Esophagus (tissue), 2 donors: ENCODE data around the gene C2orf80. TPM values are rescaled to one million over a fixed set of nuclear protein-coding genes. Genes with fewer than 3 reads are reported as not detected.

Experiments used
- H3K27ac ChIP-seq, 2 donors: one replicate each; pipeline ENCODE4 v1.5.1; 2013; ENCODE audit warnings: low read depth in 2 of 2, mild to moderate bottlenecking in 2 of 2, inconsistent platforms in 1 of 2, low read length in 1 of 2, moderate library complexity in 1 of 2
- H3K27me3 ChIP-seq, 2 donors: one replicate each; pipeline ENCODE4 v1.6.1; 2013; ENCODE audit warnings: low read length in 2 of 2, control low read depth in 1 of 2, mild to moderate bottlenecking in 1 of 2; ENCODE audit not compliant: insufficient read depth in 2 of 2, control insufficient read depth in 1 of 2
- H3K36me3 ChIP-seq, 2 donors: one replicate each; pipeline ENCODE4 v1.6.1; 2013; ENCODE audit warnings: low read length in 1 of 2; ENCODE audit not compliant: control insufficient read depth in 2 of 2, insufficient read depth in 2 of 2
- H3K4me1 ChIP-seq, 2 donors: one replicate each; pipeline ENCODE4 v1.6.1; 2013; ENCODE audit warnings: low read length in 1 of 2; ENCODE audit not compliant: control insufficient read depth in 2 of 2, insufficient read depth in 2 of 2
- H3K4me3 ChIP-seq, 2 donors: one replicate each; pipeline ENCODE4 v1.5.1; 2013; ENCODE audit warnings: low read length in 2 of 2, mild to moderate bottlenecking in 2 of 2, low read depth in 1 of 2, moderate library complexity in 1 of 2
- H3K9me3 ChIP-seq, 2 donors: one replicate each; pipeline ENCODE4 v1.6.1; 2013; ENCODE audit warnings: mild to moderate bottlenecking in 2 of 2, low read depth in 1 of 2, low read length in 1 of 2, moderate library complexity in 1 of 2; ENCODE audit not compliant: control insufficient read depth in 2 of 2, insufficient read depth in 1 of 2
- WGBS, 2 donors: extraction: QIAGEN DNeasy Blood & Tissue Kit; methylation state at CpG; one replicate each; pipeline ENCODE4 v1.1.7; 2013; 5-methylcytosine and 5-hydroxymethylcytosine counted together
- polyA plus RNA-seq, 2 donors: library from polyadenylated mRNA; stranded (reverse); fragments of 200-250 nt; gene quantifications; one replicate each; pipeline ENCODE4 v1.2.3, GENCODE V29; 2013
- donor health status: healthy with polysubstance abuse.
- donor health status: Bipolar disorder and iron deficiency.

C2orf80 gene
- polyA plus RNA-seq, 2 donors = not detected

DNA sequence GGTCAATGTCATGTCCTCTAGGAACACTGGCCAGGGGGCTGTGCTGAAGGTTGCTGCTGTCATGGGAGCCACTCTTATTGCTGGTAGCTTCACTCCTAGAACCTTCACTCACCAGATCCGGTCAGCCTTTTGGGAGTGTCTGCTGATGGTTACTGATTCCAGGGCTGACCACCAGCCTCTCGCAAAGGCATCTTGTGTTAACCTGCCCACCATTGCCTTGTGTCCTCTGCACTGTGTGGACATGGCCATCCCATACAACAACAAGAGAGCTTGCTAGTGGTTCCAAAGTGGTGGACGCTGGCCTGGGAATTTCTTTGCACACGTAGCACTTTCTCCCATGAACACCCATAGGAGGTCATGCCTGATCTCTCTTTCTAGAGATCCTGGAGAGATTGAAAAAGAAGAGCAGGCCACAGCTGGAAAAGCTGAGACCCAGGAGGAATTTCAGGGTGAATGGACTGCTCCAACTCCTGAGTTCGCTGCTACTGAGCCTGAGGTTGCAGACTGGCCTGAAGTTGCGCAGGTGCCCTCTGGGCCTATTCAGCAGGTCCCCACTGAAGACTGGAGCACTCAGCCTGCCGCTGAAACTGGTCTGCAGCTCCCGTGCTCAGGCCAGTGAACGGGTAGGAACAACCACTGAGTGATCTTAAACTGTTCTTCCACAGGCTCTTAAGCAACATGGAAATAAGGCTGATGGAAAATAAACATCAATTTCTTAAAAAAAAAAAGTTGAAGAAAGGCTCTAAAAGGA is 18.7 kb upstream of the C2orf80 start:
- Histone ChIP-seq H3K9me3 (no peaks in the 10 kb centered on the region), H3K36me3 (no peaks in the 10 kb centered on the region), H3K27ac (no peak overlapping the region), H3K4me1 (no peaks in the 10 kb centered on the region), H3K4me3 (no peak overlapping the region), H3K27me3 (no peaks in the 10 kb centered on the region)
- 90% methylated on average over 9 of the region's 9 CpGs for WGBS, 2 donors

DNA sequence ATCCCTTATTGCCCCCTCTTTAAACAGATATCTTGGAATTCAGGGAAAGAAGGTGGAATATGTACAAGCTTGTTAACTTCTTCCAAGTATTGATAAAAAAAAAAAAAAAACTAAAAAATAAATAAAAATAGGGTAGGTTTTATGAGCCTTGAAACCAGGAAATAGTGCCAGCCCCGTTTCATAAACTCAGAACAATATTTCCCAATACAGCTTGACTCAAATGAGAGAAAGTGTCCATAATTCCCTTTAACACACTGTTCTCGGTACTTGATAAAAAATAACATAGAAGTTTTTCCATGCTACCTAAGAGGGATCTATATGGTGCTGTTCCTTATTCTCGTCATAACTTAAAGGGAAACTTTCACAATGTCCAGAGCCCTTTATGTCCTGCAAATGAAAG is 17.9 kb upstream of the C2orf80 start:
- Histone ChIP-seq H3K4me3 (no peak overlapping the region), H3K27ac (no peak overlapping the region), H3K4me1 (no peaks in the 10 kb centered on the region), H3K9me3 (no peaks in the 10 kb centered on the region), H3K27me3 (no peaks in the 10 kb centered on the region), H3K36me3 (no peaks in the 10 kb centered on the region)
- 82% methylated on average over 3 of the region's 3 CpGs for WGBS, 2 donors

DNA sequence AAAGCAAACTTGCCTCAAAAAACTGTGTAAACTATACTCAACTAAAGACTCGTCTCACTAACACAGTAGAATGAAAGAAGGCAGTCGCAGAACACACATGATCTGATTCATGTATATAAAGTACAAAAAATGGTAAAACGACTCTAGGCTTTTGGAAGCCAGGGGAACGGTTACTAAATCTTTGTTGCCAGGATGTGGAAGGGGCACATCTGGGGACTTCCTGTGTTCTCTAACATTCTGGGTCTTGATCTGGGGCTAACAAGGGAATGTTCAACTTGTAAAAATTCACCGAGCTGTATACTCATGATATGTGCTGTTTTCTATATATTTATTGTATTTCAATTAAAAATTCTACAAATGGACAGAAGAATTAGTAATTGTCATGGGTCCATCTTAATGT is 14.3 kb upstream of the C2orf80 start:
- no peak overlapping the region for H3K27ac ChIP-seq
- no peaks in the 10 kb centered on the region for H3K9me3 ChIP-seq
- H3K4me1 ChIP-seq = no peaks in the 10 kb centered on the region
- no peaks in the 10 kb centered on the region for H3K36me3 ChIP-seq
- WGBS, 2 donors = 62 to 64% methylated on average over 5 of the region's 5 CpGs
- H3K27me3 ChIP-seq = no peaks in the 10 kb centered on the region
- no peak overlapping the region for H3K4me3 ChIP-seq

DNA sequence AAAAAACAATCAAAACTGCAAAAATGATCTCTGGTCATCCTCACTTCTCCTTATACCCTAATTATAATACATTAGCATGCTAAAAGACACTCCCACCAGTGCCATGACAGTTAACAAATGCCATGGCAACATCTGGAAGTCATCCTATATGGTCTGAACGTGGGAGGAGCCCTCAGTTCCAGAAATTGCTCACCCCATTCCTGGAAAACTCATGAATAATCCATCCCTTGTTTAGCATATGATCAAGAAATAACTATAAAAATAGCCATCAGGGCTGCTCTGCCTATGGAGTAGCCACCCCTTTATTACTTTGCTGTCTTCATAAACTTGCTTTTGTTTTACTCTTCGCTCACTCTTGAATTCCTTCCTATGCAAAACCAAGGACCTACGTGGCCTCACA is 5.7 kb upstream of the C2orf80 start:
- peaks cover 0 to 3% of the 10 kb centered on the region in 2 donors for H3K4me1 ChIP-seq
- H3K27me3 ChIP-seq = no peaks in the 10 kb centered on the region
- H3K4me3 ChIP-seq = no peak overlapping the region
- no peaks in the 10 kb centered on the region for H3K36me3 ChIP-seq
- no peak overlapping the region for H3K27ac ChIP-seq
- 83 to 87% methylated on average over 3 of the region's 3 CpGs for WGBS, 2 donors
- H3K9me3 ChIP-seq = no peaks in the 10 kb centered on the region

DNA sequence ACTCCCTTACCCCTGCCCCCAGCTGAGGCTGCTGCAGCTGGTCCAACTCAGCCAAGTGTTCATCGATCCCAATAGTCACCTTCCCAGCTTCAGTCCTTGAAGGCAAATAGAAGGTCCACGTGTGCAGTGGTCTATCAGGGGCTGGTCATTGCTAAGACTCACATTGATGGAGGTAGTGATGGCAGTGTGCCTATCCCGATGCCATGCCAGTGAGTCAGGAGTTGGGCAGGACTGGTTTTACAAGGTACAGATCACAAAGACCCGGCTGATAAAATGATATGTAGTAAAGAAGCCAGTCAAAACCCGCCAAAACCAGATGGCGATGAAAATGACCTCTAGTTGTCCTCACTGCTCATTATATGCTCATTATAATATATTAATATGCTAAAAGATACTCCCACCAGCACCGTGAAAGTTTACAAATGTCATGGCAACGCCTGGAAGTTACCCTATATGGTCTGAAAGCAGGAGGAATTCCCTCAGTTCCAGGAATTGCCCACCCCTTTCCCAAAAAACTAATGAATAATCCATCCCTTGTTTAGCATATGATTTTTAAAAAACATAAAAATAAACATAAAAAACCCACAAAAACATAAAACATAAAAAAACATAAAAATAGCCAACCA is 2.9 kb upstream of the C2orf80 start:
- Histone ChIP-seq H3K4me1 (peaks cover 0 to 3% of the 10 kb centered on the region in 2 donors), H3K27ac (no peak overlapping the region), H3K36me3 (no peaks in the 10 kb centered on the region), H3K27me3 (peaks cover 0 to 2% of the 10 kb centered on the region in 2 donors), H3K4me3 (no peak overlapping the region), H3K9me3 (no peaks in the 10 kb centered on the region)
- 67 to 72% methylated on average over 8 of the region's 8 CpGs for WGBS, 2 donors

DNA sequence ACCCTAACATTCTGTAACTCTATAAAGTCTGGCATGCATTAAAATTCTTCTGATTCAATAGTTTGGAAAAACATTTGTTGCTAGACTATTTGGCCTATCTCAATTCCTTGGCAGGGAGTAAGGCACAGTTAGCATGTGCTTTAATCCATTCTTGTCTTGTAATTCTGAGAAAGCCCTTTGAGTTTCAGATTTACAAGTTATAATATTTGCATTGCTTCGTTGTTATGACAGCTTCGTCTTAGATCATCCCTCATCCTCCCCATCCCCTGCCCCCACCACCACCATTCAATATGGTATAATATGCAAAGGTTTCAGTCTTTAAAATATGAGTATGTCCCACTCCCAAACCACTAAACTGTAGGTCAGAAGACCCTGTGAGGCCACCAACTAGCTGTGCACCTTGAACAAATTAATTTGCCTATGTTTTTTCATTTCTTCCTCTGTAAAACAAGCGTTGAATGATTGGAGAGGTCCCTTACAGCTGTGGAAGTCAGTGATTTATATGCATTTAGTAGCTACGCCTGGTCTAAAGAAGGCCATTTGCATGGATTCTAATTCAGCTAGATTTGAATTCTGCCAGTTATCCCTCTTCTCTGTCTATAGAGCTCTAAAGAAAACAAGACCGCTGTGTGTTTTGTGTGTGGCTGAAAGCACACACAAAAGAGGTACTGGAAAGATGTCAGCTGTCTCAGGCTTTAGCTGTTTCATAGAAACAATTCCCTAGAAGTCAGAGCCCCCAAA is 591 bp downstream of the C2orf80 start:
- peaks cover 0 to 2% of the 10 kb centered on the region in 2 donors for H3K27me3 ChIP-seq
- no peak overlapping the region for H3K27ac ChIP-seq
- H3K4me3 ChIP-seq = no peak overlapping the region
- peaks cover 0 to 3% of the 10 kb centered on the region in 2 donors for H3K4me1 ChIP-seq
- no peaks in the 10 kb centered on the region for H3K36me3 ChIP-seq
- 76 to 78% methylated on average over 5 of the region's 5 CpGs for WGBS, 2 donors
- no peaks in the 10 kb centered on the region for H3K9me3 ChIP-seq

DNA sequence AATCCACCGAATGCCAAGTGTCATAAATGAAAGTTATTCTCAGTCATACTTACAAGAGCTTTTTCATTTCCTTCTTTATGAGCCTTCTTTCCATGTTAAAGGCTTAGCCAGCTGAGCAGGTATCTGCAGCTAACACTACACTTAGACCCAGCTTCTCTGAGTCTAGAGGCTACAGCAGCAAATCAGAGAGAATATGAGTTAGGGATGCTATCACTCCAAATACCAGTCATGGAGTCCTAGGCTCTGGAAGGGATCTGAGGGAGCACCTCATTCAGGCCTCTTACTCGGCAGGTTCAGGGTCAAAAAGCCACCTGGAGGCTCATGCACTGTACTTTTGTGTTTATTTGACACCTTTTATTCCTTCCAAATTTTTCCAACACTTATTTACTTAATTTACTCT is 2.9 kb downstream of the C2orf80 start:
- H3K9me3 ChIP-seq = no peaks in the 10 kb centered on the region
- no peak overlapping the region for H3K4me3 ChIP-seq
- H3K27ac ChIP-seq = no peak overlapping the region
- WGBS, 2 donors = 88% methylated on average over 2 of the region's 2 CpGs
- peaks cover 0 to 2% of the 10 kb centered on the region in 2 donors for H3K27me3 ChIP-seq
- H3K4me1 ChIP-seq = no peaks in the 10 kb centered on the region
- H3K36me3 ChIP-seq = no peaks in the 10 kb centered on the region

DNA sequence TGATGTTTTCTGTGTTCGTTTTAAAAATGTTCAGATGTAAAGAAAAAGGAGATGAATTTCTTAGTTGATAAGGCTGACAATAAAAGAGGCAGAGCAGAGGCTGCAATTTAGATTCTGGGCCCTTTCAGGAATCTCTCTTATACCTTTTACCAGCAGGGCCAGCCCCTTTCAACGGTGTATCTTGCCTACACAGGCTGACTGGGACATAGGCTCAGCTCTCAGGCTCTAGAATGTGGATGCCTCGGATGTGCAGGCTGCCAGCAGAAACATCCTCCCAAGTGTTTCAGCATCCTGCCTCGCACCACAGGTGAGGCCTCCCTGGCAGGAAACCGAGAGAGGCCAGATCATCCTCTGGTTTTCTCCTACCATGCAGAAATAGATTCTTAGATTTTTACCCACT is 3.4 kb downstream of the C2orf80 start:
- Histone ChIP-seq H3K9me3 (no peaks in the 10 kb centered on the region), H3K27me3 (peaks cover 0 to 2% of the 10 kb centered on the region in 2 donors), H3K27ac (no peak overlapping the region), H3K36me3 (no peaks in the 10 kb centered on the region), H3K4me3 (no peak overlapping the region), H3K4me1 (no peaks in the 10 kb centered on the region)
- WGBS, 2 donors = 63 to 72% methylated on average over 5 of the region's 5 CpGs

DNA sequence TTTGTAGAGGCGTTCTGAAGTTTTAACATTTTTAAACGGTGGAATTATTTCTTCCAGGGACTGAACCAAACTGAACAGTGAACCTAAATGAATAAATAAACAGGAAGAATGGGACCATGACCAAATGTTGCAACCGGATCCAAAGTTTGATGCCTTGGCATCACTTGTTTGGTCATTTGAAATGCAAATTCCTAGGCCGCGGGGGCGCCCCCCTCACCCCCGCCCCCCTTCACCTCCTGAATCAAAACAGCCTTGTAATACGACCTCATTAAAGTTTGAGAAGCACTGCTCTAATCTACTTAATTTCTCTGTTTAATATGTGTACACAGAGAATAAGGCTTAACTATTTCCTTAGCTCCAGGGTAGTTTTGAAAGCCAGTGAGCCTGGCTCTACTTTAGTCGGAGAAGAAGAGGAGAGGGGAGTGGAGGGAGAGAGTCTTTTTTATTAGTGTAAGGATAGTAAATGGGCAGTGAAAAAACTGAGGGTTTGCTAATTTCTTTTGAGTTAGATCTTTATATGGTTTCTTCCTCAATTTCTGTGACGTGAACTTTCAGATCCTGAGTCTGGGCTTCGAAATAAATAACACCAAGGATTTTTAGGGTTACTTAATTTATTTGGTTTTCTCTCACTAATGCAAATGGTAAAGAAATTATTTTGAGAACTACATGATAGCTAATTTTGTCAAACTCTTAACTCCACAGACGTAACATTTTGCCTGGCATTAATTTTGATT is 5.7 kb downstream of the C2orf80 start:
- 31 to 43% methylated on average over 12 of the region's 12 CpGs for WGBS, 2 donors
- no peaks in the 10 kb centered on the region for H3K9me3 ChIP-seq
- H3K27me3 ChIP-seq = no peaks in the 10 kb centered on the region
- no peak overlapping the region for H3K4me3 ChIP-seq
- no peak overlapping the region for H3K27ac ChIP-seq
- H3K4me1 ChIP-seq = no peaks in the 10 kb centered on the region
- no peaks in the 10 kb centered on the region for H3K36me3 ChIP-seq
